Tibial artery (tissue), 4 donors: ENCODE results near the gene PRICKLE2.

Experiments
- DNase-seq, 2 donors: peaks; one replicate each; pipeline ENCODE4 v3.0.0-alpha.2; 2019
- H3K27ac ChIP-seq, 2 donors: fragments of 200-600 bp; sonication (generic) in 1 of 2; 1 replicate in 1 of 2; 2 replicates in 1 of 2; pipeline ENCODE4 v1.5.1; 2018 to 2019; ENCODE audit warnings: mild to moderate bottlenecking in 1 of 2
- H3K27me3 ChIP-seq, 2 donors: fragments of 200-600 bp; sonication (generic) in 1 of 2; one replicate each; pipeline versions ENCODE4 v1.5.1 to v1.6.0; 2016 to 2019
- H3K36me3 ChIP-seq, 3 donors: fragments of 200-600 bp; sonication (generic) in 2 of 3; one replicate each; pipeline ENCODE4 v1.5.1; 2016 to 2019; ENCODE audit warnings: mild to moderate bottlenecking in 2 of 3
- H3K4me1 ChIP-seq, 4 donors: fragments of 200-600 bp; sonication (generic) in 2 of 4; 1 replicate in 3 of 4; 2 replicates in 1 of 4; pipeline ENCODE4 v1.5.1; 2016 to 2019
- H3K4me3 ChIP-seq, 2 donors: fragments of 200-600 bp; sonication (generic) in 1 of 2; 1 replicate in 1 of 2; 2 replicates in 1 of 2; pipeline ENCODE4 v1.5.1; 2018 to 2019; ENCODE audit warnings: mild to moderate bottlenecking in 2 of 2
- H3K9me3 ChIP-seq, 3 donors: fragments of 200-600 bp; sonication (generic) in 1 of 3; one replicate each; pipeline ENCODE4 v1.5.1; 2016 to 2019
- intact Hi-C: fragments of 100-400 bp; cut with DNase I; formaldehyde crosslinking; loops from one replicate; pipeline ENCODE4 v1.15.0; 2023; ENCODE audit warnings: low total_unique reads
- TF ChIP-seq, protein P1 (sequence below), 2 experiments: fragments of 200-600 bp in 1 of 2; fragments of 450-650 bp in 1 of 2; IDR thresholded peaks; one replicate each; pipeline ENCODE4 v1.5.1; 2017 to 2019; ENCODE audit warnings: antibody characterized with exemption in 2 of 2, mild to moderate bottlenecking in 1 of 2, moderate library complexity in 1 of 2

PRICKLE2 gene

DNA sequence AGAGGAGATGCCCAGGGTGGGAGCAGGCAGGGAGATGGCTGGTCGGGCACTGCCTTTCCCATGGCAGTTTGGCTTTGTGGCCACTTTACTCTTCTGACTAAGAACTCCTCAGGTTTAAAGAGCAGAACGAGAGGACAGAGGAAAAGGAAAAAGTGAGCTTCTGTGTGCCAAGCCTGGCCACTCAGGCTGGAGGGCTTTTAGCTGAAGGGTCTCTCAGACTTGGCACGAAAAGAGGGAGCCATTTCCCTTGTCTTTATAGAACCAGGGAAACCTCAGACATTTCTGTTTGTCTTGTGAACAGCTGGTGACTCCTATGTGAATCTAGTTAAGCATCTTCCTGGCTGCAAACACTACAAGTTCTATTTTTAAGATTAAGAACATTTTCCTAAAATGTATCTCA lies 178.7 kb downstream of the PRICKLE2 start:
- DNase-seq: no peak
- intact Hi-C loops: no loop called here

DNA sequence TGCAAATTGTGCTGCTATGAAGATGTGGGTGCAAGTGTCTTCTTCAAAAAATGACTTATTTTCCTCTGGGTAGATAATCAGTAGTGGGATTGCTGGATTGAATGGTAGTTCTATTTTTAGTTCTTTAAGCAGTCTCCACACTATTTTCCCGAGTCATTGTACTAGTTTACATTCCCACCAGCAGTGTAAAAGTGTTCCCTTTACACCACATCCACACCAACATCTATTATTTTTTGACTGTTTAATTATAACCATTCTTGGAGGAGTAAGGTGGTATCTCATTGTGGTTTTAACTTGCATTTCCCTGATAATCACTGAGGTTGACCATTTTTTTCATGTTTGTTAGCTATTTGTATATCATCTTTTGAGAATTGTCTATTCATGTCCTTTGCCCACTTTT lies 182.3 kb downstream of the PRICKLE2 start:
- Histone ChIP-seq H3K4me1 (no peaks in the 10 kb centered on the region), H3K27ac (no peak overlapping the region), H3K36me3 (no peaks in the 10 kb centered on the region), H3K27me3 (no peaks in the 10 kb centered on the region), H3K4me3 (no peak overlapping the region), H3K9me3 (no peaks in the 10 kb centered on the region)
- intact Hi-C loops: no loop called here
- no peak for DNase-seq
- TF ChIP-seq, protein P1, sequence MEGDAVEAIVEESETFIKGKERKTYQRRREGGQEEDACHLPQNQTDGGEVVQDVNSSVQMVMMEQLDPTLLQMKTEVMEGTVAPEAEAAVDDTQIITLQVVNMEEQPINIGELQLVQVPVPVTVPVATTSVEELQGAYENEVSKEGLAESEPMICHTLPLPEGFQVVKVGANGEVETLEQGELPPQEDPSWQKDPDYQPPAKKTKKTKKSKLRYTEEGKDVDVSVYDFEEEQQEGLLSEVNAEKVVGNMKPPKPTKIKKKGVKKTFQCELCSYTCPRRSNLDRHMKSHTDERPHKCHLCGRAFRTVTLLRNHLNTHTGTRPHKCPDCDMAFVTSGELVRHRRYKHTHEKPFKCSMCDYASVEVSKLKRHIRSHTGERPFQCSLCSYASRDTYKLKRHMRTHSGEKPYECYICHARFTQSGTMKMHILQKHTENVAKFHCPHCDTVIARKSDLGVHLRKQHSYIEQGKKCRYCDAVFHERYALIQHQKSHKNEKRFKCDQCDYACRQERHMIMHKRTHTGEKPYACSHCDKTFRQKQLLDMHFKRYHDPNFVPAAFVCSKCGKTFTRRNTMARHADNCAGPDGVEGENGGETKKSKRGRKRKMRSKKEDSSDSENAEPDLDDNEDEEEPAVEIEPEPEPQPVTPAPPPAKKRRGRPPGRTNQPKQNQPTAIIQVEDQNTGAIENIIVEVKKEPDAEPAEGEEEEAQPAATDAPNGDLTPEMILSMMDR (IDR thresholded peaks at IDR 0.05): no peak

More for the DNA sequence above, 178.7 kb downstream of the PRICKLE2 start:
- no peak overlapping the region for H3K4me3 ChIP-seq
- H3K27me3 ChIP-seq: no peaks in the 10 kb centered on the region
- no peaks in the 10 kb centered on the region for H3K9me3 ChIP-seq
- TF ChIP-seq, protein P1 (IDR thresholded peaks at IDR 0.05): no peak
- H3K4me1 ChIP-seq: no peaks in the 10 kb centered on the region
- no peak overlapping the region for H3K27ac ChIP-seq
- no peaks in the 10 kb centered on the region for H3K36me3 ChIP-seq
